ENCODE data around the gene TARBP1.

Gene TARBP1

DNA sequence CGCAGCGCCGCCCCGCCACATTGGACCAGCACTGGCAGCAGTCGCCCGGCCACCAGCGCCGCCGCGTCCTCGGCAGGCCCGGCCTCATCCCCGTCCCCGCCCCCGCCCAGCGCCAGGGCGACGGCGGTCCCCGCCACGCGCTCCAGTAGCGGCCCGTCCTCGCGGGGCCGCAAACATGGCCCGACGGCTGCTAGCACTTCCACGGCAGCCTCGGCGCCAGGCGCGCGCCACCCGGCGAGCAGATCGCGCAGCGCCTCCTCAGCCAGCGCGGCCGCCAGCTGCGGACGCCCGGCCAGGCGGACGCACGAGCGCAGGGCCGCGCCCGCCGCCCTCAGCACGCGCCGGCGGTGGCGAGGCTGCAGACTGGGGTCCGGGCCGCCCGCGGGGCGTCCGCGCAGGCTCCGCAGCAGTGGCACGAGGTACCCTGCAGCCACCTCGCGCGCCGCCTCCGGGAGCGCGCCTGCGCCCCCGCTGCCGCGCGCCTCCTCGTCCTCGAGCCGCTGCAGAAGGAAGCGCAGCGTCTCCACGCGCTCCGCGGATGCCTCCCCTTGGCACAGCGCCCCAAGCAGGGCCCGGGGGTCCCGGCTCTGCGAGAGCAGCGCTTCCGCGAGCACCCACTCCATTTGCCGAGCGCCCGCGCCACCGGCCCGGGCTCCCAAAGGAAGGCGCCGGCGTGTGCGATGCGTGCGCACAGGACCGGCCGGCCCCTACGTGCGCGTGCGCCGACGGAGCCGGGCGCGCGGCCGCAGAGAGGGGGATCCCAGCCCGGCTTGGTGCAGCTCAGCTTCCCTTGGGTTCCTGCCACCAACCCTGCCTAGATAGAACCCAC lies at the start of gene TARBP1:
TSS of gene TARBP1 (minus strand) at position 699 of the 829 bp plus-strand sequence. CDS start at position 623, 76 bp downstream.
- no peak for DNase-seq (ENCODE audit: low read depth)
- peak; percentile 6 for TF ChIP-seq CTCF (IDR thresholded peaks at IDR 0.05; ENCODE audit: control insufficient read depth, insufficient read depth, low read depth, low read length, missing control alignments)
- peak within 1 kb of the TSS; percentile 66 for H3K4me3 ChIP-seq (ENCODE audit: control insufficient read depth, low read depth, low read length)

DNA sequence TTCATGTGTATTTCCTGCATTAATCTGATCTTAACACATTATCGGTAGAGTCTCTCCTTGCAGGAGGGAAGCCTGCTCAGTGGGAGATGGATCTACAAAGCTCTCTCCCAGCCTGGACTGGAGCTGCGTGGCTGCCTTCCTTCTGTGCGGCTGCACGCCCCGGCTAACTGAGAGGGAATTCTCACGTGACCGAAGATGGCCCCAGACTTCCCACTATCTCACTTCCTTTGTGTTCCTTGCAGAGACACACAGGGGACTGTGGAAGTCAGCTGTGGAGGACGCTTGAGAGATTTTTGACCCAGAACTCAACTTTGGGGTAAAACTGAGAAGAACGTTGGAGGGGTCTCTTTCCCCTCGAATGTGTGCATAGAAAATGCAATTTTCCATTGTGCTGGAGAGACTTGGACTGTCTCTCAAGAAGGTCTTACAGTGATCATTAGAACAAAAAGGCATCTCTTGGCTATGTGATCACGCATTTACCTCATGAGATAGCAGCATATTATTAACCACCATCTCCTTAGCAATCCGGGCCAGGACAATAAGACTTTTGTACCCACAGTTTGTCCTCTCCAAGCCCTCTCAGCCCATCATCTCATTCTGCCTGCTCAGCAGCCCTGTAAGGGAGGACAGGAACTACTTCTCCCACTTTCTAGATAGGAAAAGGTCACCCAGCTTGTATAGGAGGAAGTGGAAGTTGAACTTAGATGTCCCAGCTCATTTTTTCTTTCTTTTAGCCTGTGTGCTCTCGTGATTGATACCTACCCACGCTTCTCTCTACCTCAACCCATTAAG lies 49.3 kb upstream of the TARBP1 start:
- TF ChIP-seq CTCF (IDR thresholded peaks at IDR 0.05; ENCODE audit: control insufficient read depth, insufficient read depth, low read depth, low read length, missing control alignments): no peak
- no peak overlapping the region for H3K4me3 ChIP-seq (ENCODE audit: control insufficient read depth, low read depth, low read length)
- DNase-seq (ENCODE audit: low read depth): no peak

DNA sequence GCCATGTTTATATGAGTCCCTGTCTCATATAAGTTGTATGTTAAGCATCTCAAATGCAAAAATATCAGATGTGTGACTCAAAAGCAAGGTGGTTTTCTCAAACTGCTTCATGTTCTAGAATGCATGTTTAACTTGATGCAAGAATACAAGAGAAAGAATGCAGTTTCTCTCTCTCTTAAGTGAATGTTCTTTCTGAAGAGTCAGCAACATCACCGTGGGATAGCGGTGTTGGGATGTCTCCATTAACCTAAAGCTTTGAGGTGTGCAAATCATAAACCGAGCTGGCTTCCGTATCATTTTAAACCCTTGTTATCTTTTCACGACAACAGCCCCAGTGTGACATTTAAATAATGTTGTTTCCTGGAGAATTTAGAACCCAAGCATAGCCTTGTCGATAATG lies 48.4 kb upstream of the TARBP1 start:
- TF ChIP-seq CTCF (IDR thresholded peaks at IDR 0.05; ENCODE audit: control insufficient read depth, insufficient read depth, low read depth, low read length, missing control alignments): no peak
- no peak for DNase-seq (ENCODE audit: low read depth)
- no peak overlapping the region for H3K4me3 ChIP-seq (ENCODE audit: control insufficient read depth, low read depth, low read length)

- DNase-seq (ENCODE audit: low read depth): no peak
- no peak for TF ChIP-seq CTCF (IDR thresholded peaks at IDR 0.05; ENCODE audit: control insufficient read depth, insufficient read depth, low read depth, low read length, missing control alignments)
- H3K4me3 ChIP-seq (ENCODE audit: control insufficient read depth, low read depth, low read length): no peak overlapping the region
These were observed 47.9 kb upstream of the TARBP1 start for GRCh38 chr1:234526922-234527321.

- no peak for DNase-seq (ENCODE audit: low read depth)
- no peak for TF ChIP-seq CTCF (IDR thresholded peaks at IDR 0.05; ENCODE audit: control insufficient read depth, insufficient read depth, low read depth, low read length, missing control alignments)
- no peak overlapping the region for H3K4me3 ChIP-seq (ENCODE audit: control insufficient read depth, low read depth, low read length)
These were observed 46.3 kb upstream of the TARBP1 start for GRCh38 chr1:234525099-234525799.

- no peak for DNase-seq (ENCODE audit: low read depth)
- no peak overlapping the region for H3K4me3 ChIP-seq (ENCODE audit: control insufficient read depth, low read depth, low read length)
- no peak for TF ChIP-seq CTCF (IDR thresholded peaks at IDR 0.05; ENCODE audit: control insufficient read depth, insufficient read depth, low read depth, low read length, missing control alignments)
These were observed 42.9 kb upstream of the TARBP1 start for GRCh38 chr1:234521836-234522235.
